A549 (cell line): ENCODE measurements around the gene KLHL35. TPM values are rescaled to one million over a fixed set of nuclear protein-coding genes. Genes with fewer than 3 reads are reported as not detected.

Experiments
- ATAC-seq, 2 experiments: fragments of 200-7000 bp in 1 of 2; fragments of >200 bp in 1 of 2; cut with Nextera tagmentation in 1 of 2; cut with Tn5 transposase in 1 of 2; 3 replicates each; pipeline versions ENCODE4 v1.8.0 to v1.9.1; 2018 to 2020; ENCODE audit warnings: mild to moderate bottlenecking in 1 of 2, moderate library complexity in 1 of 2
- CTCF ChIA-PET: fragments of 300-600 bp; sonication (Branson Sonifier 250); formaldehyde crosslinking; extraction: SDS; loops from one replicate; lab custom pipeline; 2021; ENCODE audit warnings: antibody characterized with exemption, inconsistent platforms; lab: Yijun Ruan, JAX
- POLR2A ChIA-PET: fragments of 350-600 bp; formaldehyde crosslinking; extraction: SDS; loops from one replicate; lab custom pipeline; 2021; ENCODE audit warnings: antibody characterized with exemption, inconsistent platforms; lab: Yijun Ruan, JAX
- DNase-seq, 2 experiments: peaks; one replicate each; pipeline versions ENCODE4 v3.0.0 to v3.0.0-alpha.2; 2011 to 2016; ENCODE audit warnings: low read depth in 1 of 2, low spot score in 1 of 2
- FAIRE-seq: peaks from 2 replicates; lab custom pipeline; 2011; peaks lifted over from hg19 to GRCh38; lab: Jason Lieb, UNC
- H3K27ac ChIP-seq, 2 experiments: fragments of >200 bp; sonication (Bioruptor Twin); formaldehyde crosslinking; 3 replicates each; pipeline ENCODE4 v1.5.1; 2016 to 2017
- H3K4me1 ChIP-seq: fragments of >200 bp; sonication (Bioruptor Twin); formaldehyde crosslinking; 3 replicates; pipeline ENCODE4 v1.6.1; 2016
- H3K4me2 ChIP-seq: fragments of >200 bp; sonication (Bioruptor Twin); formaldehyde crosslinking; 3 replicates; pipeline ENCODE4 v1.6.1; 2016
- H3K4me3 ChIP-seq: fragments of >200 bp; sonication (Bioruptor Twin); formaldehyde crosslinking; 3 replicates; pipeline ENCODE4 v1.5.1; 2016
- H3K9me3 ChIP-seq: fragments of >200 bp; sonication (Bioruptor Twin); formaldehyde crosslinking; 3 replicates; pipeline ENCODE4 v1.6.1; 2016
- CHD2 ChIP-seq: fragments of 150-350 bp; IDR thresholded peaks from 2 replicates; pipeline ENCODE4 v1.6.1; 2014; ENCODE audit warnings: low read length; ENCODE audit not compliant: partially characterized antibody
- EHF ChIP-seq: fragments of 250-450 bp; sonication (Bioruptor Pico); IDR thresholded peaks from 2 replicates; pipeline ENCODE4 v1.5.0; 2020; ENCODE audit warnings: mild to moderate bottlenecking
- ESRRA ChIP-seq: fragments of 150-350 bp; IDR thresholded peaks from 2 replicates; pipeline ENCODE4 v1.6.1; 2014; ENCODE audit warnings: mild to moderate bottlenecking, low read length, borderline replicate concordance
- FOXS1 ChIP-seq: fragments of 250-450 bp; sonication (Bioruptor Pico); IDR thresholded peaks from 2 replicates; pipeline ENCODE4 v1.5.0; 2020; ENCODE audit warnings: mild to moderate bottlenecking, moderate library complexity
- HDAC2 ChIP-seq: fragments of 200-600 bp; sonication (generic); IDR thresholded peaks from 2 replicates; pipeline ENCODE4 v1.6.1; 2016
- HOXB13 ChIP-seq: fragments of 250-450 bp; sonication (Bioruptor Pico); IDR thresholded peaks from 2 replicates; pipeline ENCODE4 v1.5.0; 2020; ENCODE audit warnings: low read depth, mild to moderate bottlenecking, moderate library complexity
- HOXB5 ChIP-seq: fragments of 250-450 bp; sonication (Bioruptor Pico); IDR thresholded peaks from 2 replicates; pipeline ENCODE4 v1.5.0; 2020; ENCODE audit warnings: mild to moderate bottlenecking, moderate library complexity
- KDM1A ChIP-seq: fragments of 200-600 bp; sonication (generic); IDR thresholded peaks from 2 replicates; pipeline ENCODE4 v1.6.1; 2016; ENCODE audit warnings: low read depth, mild to moderate bottlenecking
- MYC ChIP-seq: IDR thresholded peaks from 2 replicates; pipeline ENCODE4 v1.6.1; 2012; ENCODE audit warnings: mild to moderate bottlenecking, inconsistent platforms, low read length, improper control_type of control experiment, borderline replicate concordance
- POLR2A ChIP-seq: IDR thresholded peaks from 2 replicates; pipeline ENCODE4 v1.6.1; 2012; ENCODE audit warnings: mild to moderate bottlenecking, low read length
- RAD21 ChIP-seq, 2 experiments: fragments of >200 bp in 1 of 2; sonication (Bioruptor Twin) in 1 of 2; formaldehyde crosslinking in 1 of 2; IDR thresholded peaks in 1 of 2; conservative IDR thresholded peaks in 1 of 2; 2 replicates in 1 of 2; 3 replicates in 1 of 2; pipeline ENCODE4 v1.6.1; 2012 to 2018; ENCODE audit warnings: inconsistent platforms in 1 of 2
- RNF2 ChIP-seq: fragments of 200-600 bp; sonication (generic); IDR thresholded peaks from 2 replicates; pipeline ENCODE4 v1.6.1; 2016; ENCODE audit warnings: low read depth, mild to moderate bottlenecking, antibody characterized with exemption, moderate library complexity, borderline replicate concordance
- SMC3 ChIP-seq: fragments of >200 bp; sonication (Bioruptor Twin); formaldehyde crosslinking; IDR thresholded peaks from 3 replicates; pipeline ENCODE4 v1.6.1; 2018; ENCODE audit warnings: inconsistent platforms
- TFCP2L1 ChIP-seq: fragments of 250-450 bp; sonication (Bioruptor Pico); IDR thresholded peaks from 2 replicates; pipeline ENCODE4 v1.5.0; 2021; ENCODE audit warnings: mild to moderate bottlenecking
- TP53 ChIP-seq: fragments of 250-450 bp; sonication (Bioruptor Pico); IDR thresholded peaks from 2 replicates; pipeline ENCODE4 v1.5.0; 2021; ENCODE audit warnings: mild to moderate bottlenecking, moderate library complexity
- ZFP36 ChIP-seq: fragments of 450-650 bp; IDR thresholded peaks from 2 replicates; pipeline ENCODE4 v1.6.1; 2014; ENCODE audit warnings: borderline replicate concordance; ENCODE audit not compliant: partially characterized antibody
- WGBS: methylation state at CpG from one replicate; pipeline ENCODE4 v1.1.6; 2017; ENCODE audit errors: missing lambda C conversion rate; 5-methylcytosine and 5-hydroxymethylcytosine counted together
- polyA plus RNA-seq, 4 experiments: library from polyadenylated mRNA; depleted of rRNA in 3 of 4; stranded (reverse); fragments of >200 nt; fragmentation: RNase III in 1 of 4; extraction: RNeasy Plus Mini Kit Qiagen cat#74134 plus additional on column Dnase treatment in 1 of 4; gene quantifications; 2 replicates in 3 of 4; 3 replicates in 1 of 4; pipeline ENCODE4 v1.2.3, GENCODE V29; 2011 to 2017
- TF ChIP-seq, protein P1 (sequence below): fragments of 250-450 bp; sonication (Bioruptor Pico); IDR thresholded peaks from 2 replicates; pipeline ENCODE4 v1.5.0; 2020; ENCODE audit warnings: low read depth, mild to moderate bottlenecking, moderate library complexity
- TF ChIP-seq, protein P2 (sequence below): fragments of 250-450 bp; sonication (Bioruptor Pico); IDR thresholded peaks from 2 replicates; pipeline ENCODE4 v1.5.0; 2021; ENCODE audit warnings: mild to moderate bottlenecking, moderate library complexity, borderline replicate concordance
- TF ChIP-seq, protein P3 (sequence below): fragments of 450-650 bp; IDR thresholded peaks from 2 replicates; pipeline ENCODE4 v1.6.1; 2014; ENCODE audit warnings: antibody characterized with exemption
- TF ChIP-seq, protein P4 (sequence below): fragments of >200 bp; sonication (Bioruptor Twin); formaldehyde crosslinking; IDR thresholded peaks from 3 replicates; pipeline ENCODE4 v1.5.1; 2016
- TF ChIP-seq, protein P5 (sequence below): IDR thresholded peaks from 2 replicates; pipeline ENCODE4 v1.6.1; 2012

The KLHL35 gene
- polyA plus RNA-seq, 2 of the 4 experiments (the other 2 are of a cell fraction) = 0.56 to 1.0 TPM

DNA sequence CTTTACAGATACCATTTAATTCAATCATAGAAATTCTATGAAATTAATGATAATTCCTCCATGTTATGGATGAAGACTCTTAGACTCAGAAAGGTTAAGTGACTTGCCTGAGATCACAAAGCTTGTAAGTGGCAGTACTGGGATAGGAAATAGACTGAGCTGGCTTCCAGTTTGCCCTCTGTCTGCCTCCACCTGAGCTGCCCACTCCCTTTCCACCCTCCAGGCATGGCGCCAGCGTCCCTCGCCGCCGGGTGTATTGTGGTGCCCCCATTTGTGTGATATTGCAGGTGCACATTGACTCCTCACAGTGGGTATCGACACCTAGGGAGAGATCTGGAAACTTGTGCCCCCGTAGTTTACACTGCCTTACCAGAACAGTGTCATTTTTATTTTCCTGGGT is 43.1 kb downstream of the KLHL35 start (continued):
- TF ChIP-seq, protein P1, sequence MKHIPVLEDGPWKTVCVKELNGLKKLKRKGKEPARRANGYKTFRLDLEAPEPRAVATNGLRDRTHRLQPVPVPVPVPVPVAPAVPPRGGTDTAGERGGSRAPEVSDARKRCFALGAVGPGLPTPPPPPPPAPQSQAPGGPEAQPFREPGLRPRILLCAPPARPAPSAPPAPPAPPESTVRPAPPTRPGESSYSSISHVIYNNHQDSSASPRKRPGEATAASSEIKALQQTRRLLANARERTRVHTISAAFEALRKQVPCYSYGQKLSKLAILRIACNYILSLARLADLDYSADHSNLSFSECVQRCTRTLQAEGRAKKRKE (CRISPR knock-in tag) = no peak
- TF ChIP-seq ZFP36 = no peak

DNA sequence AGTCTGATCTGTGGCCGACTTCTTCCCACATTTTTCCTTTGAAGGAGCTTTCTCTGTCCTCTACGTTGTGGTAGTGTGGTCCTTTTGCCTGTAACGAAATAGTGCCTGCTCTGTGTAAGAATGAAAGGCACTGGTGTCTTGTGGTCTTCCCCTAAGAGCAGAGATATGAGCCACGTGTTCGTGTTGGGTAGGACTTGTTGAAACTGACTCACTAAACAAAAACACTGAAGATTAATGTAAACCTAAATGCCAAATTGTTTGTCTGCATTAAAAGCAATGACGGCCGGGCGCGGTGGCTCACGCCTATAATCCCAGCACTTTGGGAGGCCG is 43.8 kb downstream of the KLHL35 start:
- TF ChIP-seq HOXB13 (CRISPR knock-in tag) (no peak), HOXB5 (CRISPR knock-in tag) (no peak), TP53 (CRISPR knock-in tag) (no peak), ESRRA (no peak), TFCP2L1 (no peak), POLR2A (no peak), HDAC2 (no peak), CHD2 (no peak), KDM1A (no peak), FOXS1 (CRISPR knock-in tag) (no peak)
- TF ChIP-seq, protein P2, sequence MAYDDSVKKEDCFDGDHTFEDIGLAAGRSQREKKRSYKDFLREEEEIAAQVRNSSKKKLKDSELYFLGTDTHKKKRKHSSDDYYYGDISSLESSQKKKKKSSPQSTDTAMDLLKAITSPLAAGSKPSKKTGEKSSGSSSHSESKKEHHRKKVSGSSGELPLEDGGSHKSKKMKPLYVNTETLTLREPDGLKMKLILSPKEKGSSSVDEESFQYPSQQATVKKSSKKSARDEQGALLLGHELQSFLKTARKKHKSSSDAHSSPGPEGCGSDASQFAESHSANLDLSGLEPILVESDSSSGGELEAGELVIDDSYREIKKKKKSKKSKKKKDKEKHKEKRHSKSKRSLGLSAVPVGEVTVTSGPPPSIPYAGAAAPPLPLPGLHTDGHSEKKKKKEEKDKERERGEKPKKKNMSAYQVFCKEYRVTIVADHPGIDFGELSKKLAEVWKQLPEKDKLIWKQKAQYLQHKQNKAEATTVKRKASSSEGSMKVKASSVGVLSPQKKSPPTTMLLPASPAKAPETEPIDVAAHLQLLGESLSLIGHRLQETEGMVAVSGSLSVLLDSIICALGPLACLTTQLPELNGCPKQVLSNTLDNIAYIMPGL (CRISPR knock-in tag) = no peak
- TF ChIP-seq, protein P3, sequence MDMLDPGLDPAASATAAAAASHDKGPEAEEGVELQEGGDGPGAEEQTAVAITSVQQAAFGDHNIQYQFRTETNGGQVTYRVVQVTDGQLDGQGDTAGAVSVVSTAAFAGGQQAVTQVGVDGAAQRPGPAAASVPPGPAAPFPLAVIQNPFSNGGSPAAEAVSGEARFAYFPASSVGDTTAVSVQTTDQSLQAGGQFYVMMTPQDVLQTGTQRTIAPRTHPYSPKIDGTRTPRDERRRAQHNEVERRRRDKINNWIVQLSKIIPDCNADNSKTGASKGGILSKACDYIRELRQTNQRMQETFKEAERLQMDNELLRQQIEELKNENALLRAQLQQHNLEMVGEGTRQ = no peak
- Histone ChIP-seq H3K9me3 (no peaks in the 10 kb centered on the region), H3K27ac (peak overlapping the region in 1 of 2 experiments; percentile 53; a peak in 3 of 6 replicates), H3K4me1 (peaks cover 39% of the 10 kb centered on the region), H3K4me2 (no peak overlapping the region), H3K4me3 (no peak overlapping the region)
- DNase-seq (no peak), FAIRE-seq (no peak), ATAC-seq (no peak)
- ChIA-PET POLR2A (interaction anchor here (0.9 to 1.1 kb wide), 2 partner anchors 63 to 109 kb away, joined by 3 read pairs; no protein-coding TSS in a partner anchor), CTCF (interaction anchor here (0.5 to 20.4 kb wide), 45 partner anchors 10 to 928 kb away, joined by 3 to 581 read pairs (median 5); partner anchors contain the start of genes GDPD5 and RPS3)
- 72% methylated on average over 11 of the region's 11 CpGs for WGBS

DNA sequence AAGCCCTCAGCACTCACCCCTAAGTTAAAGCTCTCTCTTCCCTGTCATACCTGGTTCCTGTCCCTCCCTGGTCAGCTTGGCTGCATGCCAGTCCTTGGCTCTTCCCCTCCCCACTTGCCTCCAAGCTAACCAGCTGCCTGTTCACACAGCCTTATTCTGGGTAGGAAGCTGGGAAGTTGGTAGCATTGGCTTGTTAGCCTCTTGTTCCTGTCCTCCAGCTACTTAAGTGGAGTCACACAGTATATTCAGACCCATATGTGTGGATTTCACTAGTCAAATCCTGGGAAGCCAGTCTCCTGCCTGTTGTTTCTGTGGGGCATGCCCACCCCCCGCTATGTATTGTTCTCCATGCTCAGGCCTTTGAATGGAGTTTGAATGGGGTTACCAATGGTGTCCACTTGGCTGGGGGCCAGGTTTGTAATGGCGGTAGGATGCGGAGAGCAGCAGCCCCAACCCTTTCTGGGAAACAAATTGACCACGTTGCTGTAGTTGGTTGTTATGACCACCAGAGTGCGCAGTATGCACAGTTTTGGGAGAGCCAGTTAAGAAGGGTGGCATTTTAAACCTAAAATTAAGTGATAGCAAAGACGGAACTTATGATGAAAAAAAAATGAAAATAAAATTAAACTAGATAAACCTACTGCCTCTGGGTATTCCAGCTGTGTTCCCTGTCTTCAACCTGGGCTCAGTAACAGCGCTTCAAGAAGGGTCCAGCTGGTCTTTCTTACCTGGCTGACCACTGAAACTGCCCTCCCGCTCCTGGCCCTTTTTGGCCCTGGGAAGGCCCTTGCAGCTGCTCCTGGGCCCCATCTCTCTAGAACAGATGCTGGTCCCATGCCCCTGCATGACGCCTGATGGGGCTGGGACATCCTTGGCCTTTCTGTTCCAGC is 44.4 kb downstream of the KLHL35 start:
- ATAC-seq = peak; percentile 57 to 73
- ChIA-PET CTCF (interaction anchor here (0.6 to 20.4 kb wide), 59 partner anchors 11 to 480 kb away, joined by 3 to 581 read pairs (median 4); partner anchors contain the start of genes ARRB1, GDPD5 and RPS3), POLR2A (interaction anchor here (0.9 kb wide), 1 partner anchor 108 kb away, joined by 3 read pairs; no protein-coding TSS in a partner anchor)
- TF ChIP-seq POLR2A (no peak), RAD21 (conservative IDR thresholded peaks at IDR 0.05 in 1 of 2, IDR thresholded peaks at IDR 0.05 in 1 of 2) (peak; percentile 92 to 94), HDAC2 (no peak), MYC (peak; percentile 51; the same call in 1 of the 2 replicates), TP53 (CRISPR knock-in tag) (no peak), SMC3 (peak; percentile 90), EHF (CRISPR knock-in tag) (no peak), RNF2 (no peak), ZFP36 (no peak)
- TF ChIP-seq, protein P4, sequence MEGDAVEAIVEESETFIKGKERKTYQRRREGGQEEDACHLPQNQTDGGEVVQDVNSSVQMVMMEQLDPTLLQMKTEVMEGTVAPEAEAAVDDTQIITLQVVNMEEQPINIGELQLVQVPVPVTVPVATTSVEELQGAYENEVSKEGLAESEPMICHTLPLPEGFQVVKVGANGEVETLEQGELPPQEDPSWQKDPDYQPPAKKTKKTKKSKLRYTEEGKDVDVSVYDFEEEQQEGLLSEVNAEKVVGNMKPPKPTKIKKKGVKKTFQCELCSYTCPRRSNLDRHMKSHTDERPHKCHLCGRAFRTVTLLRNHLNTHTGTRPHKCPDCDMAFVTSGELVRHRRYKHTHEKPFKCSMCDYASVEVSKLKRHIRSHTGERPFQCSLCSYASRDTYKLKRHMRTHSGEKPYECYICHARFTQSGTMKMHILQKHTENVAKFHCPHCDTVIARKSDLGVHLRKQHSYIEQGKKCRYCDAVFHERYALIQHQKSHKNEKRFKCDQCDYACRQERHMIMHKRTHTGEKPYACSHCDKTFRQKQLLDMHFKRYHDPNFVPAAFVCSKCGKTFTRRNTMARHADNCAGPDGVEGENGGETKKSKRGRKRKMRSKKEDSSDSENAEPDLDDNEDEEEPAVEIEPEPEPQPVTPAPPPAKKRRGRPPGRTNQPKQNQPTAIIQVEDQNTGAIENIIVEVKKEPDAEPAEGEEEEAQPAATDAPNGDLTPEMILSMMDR = peak; percentile 95
- TF ChIP-seq, protein P5, sequence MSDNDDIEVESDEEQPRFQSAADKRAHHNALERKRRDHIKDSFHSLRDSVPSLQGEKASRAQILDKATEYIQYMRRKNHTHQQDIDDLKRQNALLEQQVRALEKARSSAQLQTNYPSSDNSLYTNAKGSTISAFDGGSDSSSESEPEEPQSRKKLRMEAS = 0 out of 2 replicates have a peak, but pooled peaks have one; percentile 26
- Histone ChIP-seq H3K9me3 (no peaks in the 10 kb centered on the region), H3K4me2 (peak overlapping the region; percentile 57), H3K4me1 (peaks cover 39% of the 10 kb centered on the region), H3K27ac (peak overlapping the region; percentile 36 to 75; a peak in 5 of 6 replicates), H3K4me3 (no peak overlapping the region)
- no peak for FAIRE-seq
- peak; percentile 86 to 87 for DNase-seq
- WGBS = 21% methylated on average over 9 of the region's 9 CpGs
